Measurements from ENCODE around the gene VEPH1. TPM values are rescaled to one million over a fixed set of nuclear protein-coding genes. Genes with fewer than 3 reads are reported as not detected.

VEPH1 gene
- total RNA-seq, 1 donor from 2014 or later = 139 TPM

DNA sequence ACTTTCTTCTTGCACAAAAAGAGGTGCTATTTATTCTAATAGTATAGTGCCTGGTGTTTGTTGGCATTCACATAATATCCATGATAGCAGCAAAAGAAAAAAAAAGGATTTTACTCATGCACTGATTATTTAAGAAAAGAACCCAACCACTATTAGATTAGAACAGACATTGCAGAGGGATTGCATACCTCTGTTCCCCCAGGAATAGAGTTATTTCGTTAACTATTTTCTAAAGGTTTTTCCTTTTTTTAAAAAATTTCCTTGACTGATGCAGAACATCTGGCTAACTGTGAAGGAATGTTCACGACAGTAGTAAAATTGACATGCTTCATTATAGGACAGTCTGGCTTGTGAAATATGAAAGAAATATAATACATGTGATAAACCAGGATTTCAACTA is 203.1 kb downstream of the VEPH1 start:
- Histone ChIP-seq H3K27me3 (no peaks in the 10 kb centered on the region), H3K9me3 (no peaks in the 10 kb centered on the region), H3K4me1 (no peaks in the 10 kb centered on the region), H3K4me3 (no peak overlapping the region), H3K36me3 (no peaks in the 10 kb centered on the region), H3K27ac (no peak overlapping the region)
- intact Hi-C loops (cut with DNase I) = no loop called here
- ATAC-seq (no peak), DNase-seq (no peak)
- TF ChIP-seq, protein P1, sequence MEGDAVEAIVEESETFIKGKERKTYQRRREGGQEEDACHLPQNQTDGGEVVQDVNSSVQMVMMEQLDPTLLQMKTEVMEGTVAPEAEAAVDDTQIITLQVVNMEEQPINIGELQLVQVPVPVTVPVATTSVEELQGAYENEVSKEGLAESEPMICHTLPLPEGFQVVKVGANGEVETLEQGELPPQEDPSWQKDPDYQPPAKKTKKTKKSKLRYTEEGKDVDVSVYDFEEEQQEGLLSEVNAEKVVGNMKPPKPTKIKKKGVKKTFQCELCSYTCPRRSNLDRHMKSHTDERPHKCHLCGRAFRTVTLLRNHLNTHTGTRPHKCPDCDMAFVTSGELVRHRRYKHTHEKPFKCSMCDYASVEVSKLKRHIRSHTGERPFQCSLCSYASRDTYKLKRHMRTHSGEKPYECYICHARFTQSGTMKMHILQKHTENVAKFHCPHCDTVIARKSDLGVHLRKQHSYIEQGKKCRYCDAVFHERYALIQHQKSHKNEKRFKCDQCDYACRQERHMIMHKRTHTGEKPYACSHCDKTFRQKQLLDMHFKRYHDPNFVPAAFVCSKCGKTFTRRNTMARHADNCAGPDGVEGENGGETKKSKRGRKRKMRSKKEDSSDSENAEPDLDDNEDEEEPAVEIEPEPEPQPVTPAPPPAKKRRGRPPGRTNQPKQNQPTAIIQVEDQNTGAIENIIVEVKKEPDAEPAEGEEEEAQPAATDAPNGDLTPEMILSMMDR (IDR thresholded peaks at IDR 0.05) = no peak

DNA sequence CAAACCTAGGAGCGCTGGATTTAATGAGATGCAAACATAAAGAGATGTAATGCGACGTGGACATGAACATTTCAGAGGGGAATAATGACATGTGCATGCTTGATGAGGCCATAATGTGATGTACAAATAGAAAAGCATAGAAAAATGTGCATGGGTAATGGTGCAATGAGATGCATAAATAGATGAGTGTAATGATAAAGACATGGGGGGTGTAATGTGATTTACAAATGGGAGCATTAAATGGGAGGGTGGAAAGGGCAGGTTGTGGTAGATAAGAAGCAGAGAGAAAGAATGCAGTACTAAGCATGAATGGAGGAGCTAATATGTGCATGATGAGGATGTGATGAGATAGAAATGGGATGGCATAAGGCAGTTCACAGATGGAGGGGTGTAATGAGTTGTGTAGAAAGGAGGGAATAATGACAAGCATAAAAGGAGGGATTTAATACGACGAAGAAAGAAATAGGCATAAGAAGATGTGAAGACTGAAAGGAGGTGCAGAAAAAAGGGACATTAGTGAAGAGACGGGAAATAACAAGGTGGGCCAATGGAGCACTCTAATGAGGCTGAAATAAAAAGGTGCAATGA is 205.8 kb downstream of the VEPH1 start:
- DNase-seq (no peak), ATAC-seq (no peak)
- TF ChIP-seq, protein P1 (IDR thresholded peaks at IDR 0.05) = no peak
- Histone ChIP-seq H3K9me3 (no peaks in the 10 kb centered on the region), H3K27me3 (no peaks in the 10 kb centered on the region), H3K36me3 (no peaks in the 10 kb centered on the region), H3K4me1 (no peaks in the 10 kb centered on the region), H3K4me3 (no peak overlapping the region), H3K27ac (no peak overlapping the region)
- intact Hi-C loops (cut with DNase I) = no loop called here

DNA sequence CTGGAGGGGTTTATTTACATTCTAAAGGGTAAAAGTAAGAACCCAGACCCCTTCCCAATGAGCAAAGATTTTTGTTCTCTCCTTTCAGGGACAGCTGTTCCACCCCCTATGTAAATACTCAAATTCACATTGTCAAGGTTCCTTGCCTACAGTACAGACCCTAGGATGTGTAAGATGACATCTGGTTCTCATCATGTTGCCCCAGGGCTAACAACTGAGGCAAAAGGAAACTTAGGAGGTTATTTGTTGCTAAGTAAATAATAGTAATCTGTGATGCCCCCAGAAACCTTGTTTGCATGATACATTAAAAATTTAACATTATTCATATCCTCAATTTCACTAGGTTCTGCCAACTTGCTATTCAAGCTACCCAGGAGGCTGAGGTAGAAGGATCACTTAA is 208.3 kb downstream of the VEPH1 start:
- TF ChIP-seq, protein P1 (IDR thresholded peaks at IDR 0.05) = no peak
- no peak overlapping the region for H3K27ac ChIP-seq
- DNase-seq (no peak), ATAC-seq (no peak)
- no peaks in the 10 kb centered on the region for H3K4me1 ChIP-seq
- H3K36me3 ChIP-seq = no peaks in the 10 kb centered on the region
- intact Hi-C loops (cut with DNase I) = no loop called here
- H3K9me3 ChIP-seq = no peaks in the 10 kb centered on the region
- H3K27me3 ChIP-seq = no peaks in the 10 kb centered on the region
- H3K4me3 ChIP-seq = no peak overlapping the region

DNA sequence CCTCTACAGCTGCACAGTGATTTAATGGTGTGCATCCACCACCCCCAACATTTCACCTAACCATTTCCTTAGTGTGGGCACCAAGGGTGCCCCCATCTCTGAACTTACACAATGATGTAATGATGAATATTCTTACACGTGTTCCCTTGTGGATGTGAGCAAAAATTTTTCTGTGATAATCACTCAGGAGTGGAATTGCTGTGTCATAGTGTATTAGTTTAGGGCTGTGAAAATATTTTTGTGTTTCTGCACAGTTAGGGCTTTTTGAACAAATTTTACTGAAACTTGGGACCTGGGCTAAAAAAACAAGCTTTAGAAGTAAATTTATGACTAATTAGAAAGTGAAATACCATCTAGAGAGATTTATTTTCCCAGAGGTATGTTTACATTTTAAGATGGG is 208.7 kb downstream of the VEPH1 start:
- Histone ChIP-seq H3K4me3 (no peak overlapping the region), H3K4me1 (no peaks in the 10 kb centered on the region), H3K27me3 (no peaks in the 10 kb centered on the region), H3K36me3 (no peaks in the 10 kb centered on the region), H3K27ac (no peak overlapping the region), H3K9me3 (no peaks in the 10 kb centered on the region)
- DNase-seq (no peak), ATAC-seq (no peak)
- intact Hi-C loops (cut with DNase I) = no loop called here
- TF ChIP-seq, protein P1 (IDR thresholded peaks at IDR 0.05) = no peak

- intact Hi-C loops (cut with DNase I) = no loop called here
- H3K27ac ChIP-seq = no peak overlapping the region
- no peak overlapping the region for H3K4me3 ChIP-seq
- no peaks in the 10 kb centered on the region for H3K4me1 ChIP-seq
- ATAC-seq (no peak), DNase-seq (no peak)
- H3K9me3 ChIP-seq = no peaks in the 10 kb centered on the region
- TF ChIP-seq, protein P1 (IDR thresholded peaks at IDR 0.05) = no peak
- H3K36me3 ChIP-seq = no peaks in the 10 kb centered on the region
- H3K27me3 ChIP-seq = no peaks in the 10 kb centered on the region
Observed at GRCh38 chr3:157290766-157291165, 212.4 kb downstream of the VEPH1 start.

DNA sequence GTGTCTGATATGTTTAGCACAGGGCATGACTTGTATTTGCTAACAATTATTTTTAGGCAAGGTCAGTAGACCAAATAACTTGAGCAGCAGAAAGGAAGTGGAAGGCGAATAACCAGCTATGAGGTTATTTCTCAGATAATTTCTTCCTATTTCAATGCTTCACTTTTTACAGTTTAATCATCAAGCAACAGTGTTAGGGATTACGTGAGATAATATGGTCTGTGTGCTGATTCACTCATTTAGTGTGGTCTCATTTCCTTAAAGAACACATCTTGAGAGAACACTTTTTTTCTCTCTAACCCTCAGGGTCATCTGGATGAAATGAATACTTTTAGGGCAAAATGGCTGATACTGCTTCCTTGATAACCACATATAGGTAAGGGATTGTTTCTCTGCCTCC is 217.2 kb downstream of the VEPH1 start:
- intact Hi-C loops (cut with DNase I) = no loop called here
- no peak overlapping the region for H3K4me3 ChIP-seq
- ATAC-seq (no peak), DNase-seq (no peak)
- no peaks in the 10 kb centered on the region for H3K27me3 ChIP-seq
- peaks cover 8% of the 10 kb centered on the region for H3K4me1 ChIP-seq
- no peaks in the 10 kb centered on the region for H3K9me3 ChIP-seq
- H3K36me3 ChIP-seq = no peaks in the 10 kb centered on the region
- TF ChIP-seq, protein P1 (IDR thresholded peaks at IDR 0.05) = no peak
- H3K27ac ChIP-seq = no peak overlapping the region
